HepG2 (cell line): ENCODE data around the gene UBL3. TPM values are rescaled to one million over a fixed set of nuclear protein-coding genes. Genes with fewer than 3 reads are reported as not detected.

Experiments
- MAFF ChIP-seq: IDR thresholded peaks from 2 replicates; pipeline ENCODE4 v1.6.1; 2011; ENCODE audit warnings: low read depth, low read length, improper control_type of control experiment
- NR1H2 ChIP-seq: sonication (generic); formaldehyde crosslinking; IDR thresholded peaks from 2 replicates; pipeline ENCODE4 v1.8.1; 2022; ENCODE audit warnings: low read depth, missing genetic modification reagents, borderline replicate concordance
- PBX2 ChIP-seq: IDR thresholded peaks from 2 replicates; pipeline ENCODE4 v1.6.1; 2016; ENCODE audit warnings: control low read depth
- RBM22 ChIP-seq: fragments of 200-400 bp; formaldehyde crosslinking; optimal IDR thresholded peaks from 2 replicates; pipeline ENCODE3; 2017; ENCODE audit warnings: mild to moderate bottlenecking, low read length, moderate library complexity
- ZBTB42 ChIP-seq: sonication (generic); formaldehyde crosslinking; IDR thresholded peaks from 2 replicates; pipeline ENCODE4 v1.5.0; 2020; ENCODE audit warnings: mild to moderate bottlenecking, missing genetic modification reagents
- ZBTB8A ChIP-seq: sonication (generic); formaldehyde crosslinking; IDR thresholded peaks from 2 replicates; pipeline ENCODE4 v1.4.0; 2020; ENCODE audit warnings: mild to moderate bottlenecking, low read depth, missing genetic modification reagents, borderline replicate concordance
- ZFP91 ChIP-seq: sonication (generic); formaldehyde crosslinking; IDR thresholded peaks from 2 replicates; pipeline ENCODE4 v1.9.0; 2022; ENCODE audit warnings: missing genetic modification reagents, mild to moderate bottlenecking, borderline replicate concordance
- ZNF253 ChIP-seq: sonication (generic); formaldehyde crosslinking; IDR thresholded peaks from 2 replicates; pipeline ENCODE4 v1.8.0; 2022; ENCODE audit warnings: mild to moderate bottlenecking, missing genetic modification reagents, borderline replicate concordance
- ZNF589 ChIP-seq: sonication (generic); formaldehyde crosslinking; conservative IDR thresholded peaks from 2 replicates; pipeline ENCODE4 v1.8.0; 2022; ENCODE audit warnings: mild to moderate bottlenecking, moderate library complexity, missing genetic modification reagents
- ZNF687 ChIP-seq: sonication (generic); formaldehyde crosslinking; IDR thresholded peaks from 2 replicates; pipeline ENCODE4 v1.5.1; 2020; ENCODE audit warnings: mild to moderate bottlenecking, missing genetic modification reagents, moderate library complexity
- ZNF747 ChIP-seq: sonication (generic); formaldehyde crosslinking; IDR thresholded peaks from 2 replicates; pipeline ENCODE4 v1.8.1; 2023; ENCODE audit warnings: missing genetic modification reagents, mild to moderate bottlenecking, borderline replicate concordance
- polyA plus RNA-seq, 8 experiments: library from polyadenylated mRNA; depleted of rRNA in 3 of 8; stranded (reverse) in 7 of 8; unstranded in 1 of 8; fragments of >200 nt; fragmentation: Illumina TruSeq in 4 of 8; extraction: Trizol in 4 of 8; gene quantifications; 2 replicates each; pipeline versions ENCODE4 v1.2.1 to v1.2.3, GENCODE V29; 2011 to 2016; ENCODE audit warnings: low read depth in 4 of 8, missing spikeins in 1 of 8, mixed read lengths in 1 of 8; ENCODE audit not compliant: insufficient read depth in 1 of 8
- total RNA-seq, 5 experiments: library from RNA; depleted of rRNA; stranded (reverse); fragments of >200 nt; fragmentation: Illumina TruSeq; extraction: Trizol; gene quantifications; 2 replicates each; pipeline ENCODE4 v1.2.3, GENCODE V29; 2016; ENCODE audit warnings: low read depth in 1 of 5
- TF ChIP-seq, protein P1 (sequence below): sonication (generic); formaldehyde crosslinking; IDR thresholded peaks from 2 replicates; pipeline ENCODE4 v1.4.0; 2020; ENCODE audit warnings: missing genetic modification reagents, borderline replicate concordance

UBL3 gene
- total and polyA plus RNA-seq, 2 of the 13 experiments (the other 11 are each of a cell fraction or from before 2014, with no cell fraction given), result 7.4 to 9.6 TPM

DNA sequence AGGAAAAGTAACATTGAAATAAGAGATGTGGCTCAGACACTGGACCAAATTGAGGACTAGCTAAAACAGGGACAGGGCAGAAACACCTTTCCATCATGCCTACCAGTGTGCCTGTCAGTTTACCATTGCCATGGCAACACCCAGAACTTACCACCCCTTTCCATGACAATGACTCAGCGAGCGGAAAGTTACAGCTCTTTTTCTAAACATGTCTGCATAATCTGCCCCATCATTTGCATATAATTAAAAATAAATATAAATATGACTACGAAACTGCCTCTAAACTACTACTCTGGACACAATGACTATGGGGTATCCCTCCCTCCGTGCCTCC is 96.0 kb downstream of the UBL3 start (continued):
- TF ChIP-seq ZNF589 (CRISPR knock-in tag) (no peak), RBM22 (no peak), ZFP91 (no peak), ZNF747 (CRISPR knock-in tag) (no peak), PBX2 (CRISPR knock-in tag) (0 out of 2 replicates have a peak, but pooled peaks have one; percentile 29), NR1H2 (CRISPR knock-in tag) (no peak), ZBTB42 (CRISPR knock-in tag) (no peak), MAFF (peak; percentile 13; the same call in 1 of the 2 replicates), ZBTB8A (CRISPR knock-in tag) (no peak), ZNF253 (CRISPR knock-in tag) (no peak), ZNF687 (CRISPR knock-in tag) (no peak)
- TF ChIP-seq, protein P1, sequence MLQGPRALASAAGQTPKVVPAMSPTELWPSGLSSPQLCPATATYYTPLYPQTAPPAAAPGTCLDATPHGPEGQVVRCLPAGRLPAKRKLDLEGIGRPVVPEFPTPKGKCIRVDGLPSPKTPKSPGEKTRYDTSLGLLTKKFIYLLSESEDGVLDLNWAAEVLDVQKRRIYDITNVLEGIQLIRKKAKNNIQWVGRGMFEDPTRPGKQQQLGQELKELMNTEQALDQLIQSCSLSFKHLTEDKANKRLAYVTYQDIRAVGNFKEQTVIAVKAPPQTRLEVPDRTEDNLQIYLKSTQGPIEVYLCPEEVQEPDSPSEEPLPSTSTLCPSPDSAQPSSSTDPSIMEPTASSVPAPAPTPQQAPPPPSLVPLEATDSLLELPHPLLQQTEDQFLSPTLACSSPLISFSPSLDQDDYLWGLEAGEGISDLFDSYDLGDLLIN (CRISPR knock-in tag), result no peak
